MCF 10A (cell line): ENCODE measurements around the gene TBC1D14. TPM values are rescaled to one million over a fixed set of nuclear protein-coding genes. Genes with fewer than 3 reads are reported as not detected.

Experiments
- BruUV-seq: library from RNA; stranded (reverse); fragments of 400-500 nt; replicated peaks from 2 replicates; lab custom pipeline; 2021; lab: Mats Ljungman, UMichigan
- CTCF ChIA-PET: fragments of 300-600 bp; sonication (Branson Sonifier 250); formaldehyde crosslinking; extraction: SDS; loops from one replicate; lab custom pipeline; 2021; ENCODE audit warnings: antibody characterized with exemption, inconsistent platforms; lab: Yijun Ruan, JAX
- POLR2A ChIA-PET: fragments of 300-600, 350-650 bp; sonication (Branson Sonifier 250); formaldehyde crosslinking; extraction: SDS; loops from one replicate; lab custom pipeline; 2020; ENCODE audit warnings: antibody characterized with exemption, inconsistent platforms; lab: Yijun Ruan, JAX
- DNase-seq: peaks from one replicate; pipeline ENCODE4 v3.0.0-alpha.2; 2018; ENCODE audit not compliant: unreplicated experiment
- H3K27ac Mint-ChIP-seq: one replicate; pipeline ENCODE4 v1.8.0; 2022; ENCODE audit warnings: mild to moderate bottlenecking, low read depth, mixed read lengths; ENCODE audit not compliant: unreplicated experiment
- H3K27me3 Mint-ChIP-seq: one replicate; pipeline ENCODE4 v1.8.0; 2022; ENCODE audit warnings: mixed read lengths; ENCODE audit not compliant: insufficient read depth, unreplicated experiment
- H3K36me3 Mint-ChIP-seq: one replicate; pipeline ENCODE4 v1.8.0; 2022; ENCODE audit warnings: mild to moderate bottlenecking, moderate library complexity, mixed read lengths; ENCODE audit not compliant: insufficient read depth, unreplicated experiment
- H3K4me1 Mint-ChIP-seq: one replicate; pipeline ENCODE4 v1.8.0; 2022; ENCODE audit warnings: mixed read lengths; ENCODE audit not compliant: insufficient read depth, unreplicated experiment
- H3K4me3 Mint-ChIP-seq: one replicate; pipeline ENCODE4 v1.8.0; 2022; ENCODE audit warnings: mild to moderate bottlenecking, moderate library complexity, mixed read lengths; ENCODE audit not compliant: unreplicated experiment
- H3K9me3 Mint-ChIP-seq: one replicate; pipeline ENCODE4 v1.8.0; 2022; ENCODE audit warnings: mixed read lengths; ENCODE audit not compliant: unreplicated experiment
- CTCF ChIP-seq: fragments of 200-600 bp; IDR thresholded peaks from one replicate; pipeline ENCODE4 v1.8.0; 2022; ENCODE audit warnings: antibody characterized with exemption, mild to moderate bottlenecking; ENCODE audit not compliant: unreplicated experiment
- intact Hi-C: fragments of 100-400 bp; cut with micrococcal nuclease; formaldehyde crosslinking; loops from 2 replicates; pipeline ENCODE4 v1.14.1; 2022
- total RNA-seq: library from RNA; stranded (reverse); gene quantifications from 2 replicates; pipeline ENCODE4 v1.2.3, GENCODE V29; 2022

The TBC1D14 gene
- total RNA-seq, 1 experiment from 2014 or later: 55.1 TPM

DNA sequence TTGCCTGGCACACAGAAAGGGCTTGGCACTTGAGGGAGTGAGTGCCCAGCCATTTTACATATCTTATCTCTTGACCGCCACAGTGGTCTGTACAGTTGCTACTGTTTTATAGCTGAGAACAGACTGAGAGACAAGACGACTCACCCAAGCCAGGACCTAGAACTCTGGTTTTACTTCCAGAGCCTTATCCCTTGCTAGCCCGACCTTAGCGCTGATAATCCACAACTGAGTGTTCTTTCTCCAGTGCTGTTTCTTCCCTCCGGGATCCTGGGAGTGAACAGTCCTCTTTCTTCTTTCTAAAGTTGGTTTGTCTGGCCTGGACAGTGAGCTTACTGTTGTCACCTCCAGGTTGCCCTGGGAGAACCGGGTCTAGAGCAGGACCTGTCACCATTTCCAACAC, 81.0 kb downstream of the TBC1D14 start:
- Mint-ChIP-seq H3K4me3 (peak overlapping the region; percentile 19), H3K27ac (peak overlapping the region; percentile 95)
- POLR2A ChIA-PET: interaction anchor here (1.1 to 5.1 kb wide), 6 partner anchors 8 to 80 kb away, joined by 5 to 62 read pairs (median 20); partner anchors contain the start of genes GRPEL1 and TADA2B

GRCh38 chr4:6991249-6991648, 81.6 kb downstream of the TBC1D14 start:
- no TSS peak for BruUV-seq
- Mint-ChIP-seq H3K36me3 (peaks cover 33% of the 10 kb centered on the region), H3K27me3 (no peaks in the 10 kb centered on the region), H3K27ac (peak overlapping the region; percentile 95), H3K4me3 (peak overlapping the region; percentile 71), H3K4me1 (peaks cover 40% of the 10 kb centered on the region), H3K9me3 (no peaks in the 10 kb centered on the region)
- intact Hi-C loops: loop anchor here (2.0 kb wide), 1 partner anchor 14 kb away; no protein-coding TSS in a partner anchor
- no peak for DNase-seq
- CTCF ChIA-PET: interaction anchor here (0.5 to 1.6 kb wide), 5 partner anchors 54 to 271 kb away, joined by 3 to 9 read pairs (median 5); no protein-coding TSS in a partner anchor
- TF ChIP-seq CTCF: no peak
- POLR2A ChIA-PET: interaction anchor here (0.6 to 5.1 kb wide), 10 partner anchors 7 to 274 kb away, joined by 3 to 62 read pairs (median 8); partner anchors contain the start of genes GRPEL1, TADA2B and TBC1D14

More for the DNA sequence above, 81.0 kb downstream of the TBC1D14 start:
- no TSS peak for BruUV-seq
- H3K4me1 Mint-ChIP-seq: peaks cover 46% of the 10 kb centered on the region
- intact Hi-C loops: loop anchor here (2.0 kb wide), 1 partner anchor 14 kb away; no protein-coding TSS in a partner anchor
- H3K9me3 Mint-ChIP-seq: no peaks in the 10 kb centered on the region
- CTCF ChIA-PET: interaction anchor here (0.5 to 0.7 kb wide), 2 partner anchors 55 to 85 kb away, joined by 3 read pairs; no protein-coding TSS in a partner anchor
- TF ChIP-seq CTCF: no peak
- no peak for DNase-seq
- peaks cover 29% of the 10 kb centered on the region for H3K36me3 Mint-ChIP-seq
- no peaks in the 10 kb centered on the region for H3K27me3 Mint-ChIP-seq

- Mint-ChIP-seq H3K4me1 (peaks cover 40% of the 10 kb centered on the region), H3K4me3 (peak overlapping the region; percentile 71), H3K36me3 (peaks cover 34% of the 10 kb centered on the region), H3K9me3 (no peaks in the 10 kb centered on the region), H3K27ac (peak overlapping the region; percentile 95), H3K27me3 (no peaks in the 10 kb centered on the region)
- ChIA-PET CTCF (interaction anchor here (0.6 to 1.6 kb wide), 5 partner anchors 18 to 272 kb away, joined by 3 to 9 read pairs (median 5); no protein-coding TSS in a partner anchor), POLR2A (interaction anchor here (0.6 to 5.1 kb wide), 15 partner anchors 11 to 346 kb away, joined by 3 to 62 read pairs (median 5); partner anchors contain the start of genes BLOC1S4, GRPEL1, TADA2B and TBC1D14)
- TF ChIP-seq CTCF: no peak
- BruUV-seq: no TSS peak
- DNase-seq: peak; percentile 94
- intact Hi-C loops: loop anchor here (2.0 kb wide), 1 partner anchor 13 kb away; no protein-coding TSS in a partner anchor
These were observed 82.3 kb downstream of the TBC1D14 start for GRCh38 chr4:6991771-6992557.
